Uterus (tissue), 4 donors: Measurements from ENCODE around the gene CCDC39. TPM values are rescaled to one million over a fixed set of nuclear protein-coding genes. Genes with fewer than 3 reads are reported as not detected.

Experiments
- DNase-seq, 2 donors: peaks; one replicate each; pipeline ENCODE4 v3.0.0-alpha.2; 2019 to 2020
- H3K27ac ChIP-seq, 2 donors: fragments of 200-600 bp; sonication (generic); 1 replicate in 1 of 2; 2 replicates in 1 of 2; pipeline ENCODE4 v1.5.1; 2016 to 2018
- H3K27me3 ChIP-seq, 2 donors: fragments of 200-600 bp; sonication (generic); one replicate each; pipeline ENCODE4 v1.5.1; 2018 to 2019; ENCODE audit warnings: control low read depth in 1 of 2
- H3K36me3 ChIP-seq, 2 donors: fragments of 200-600 bp; sonication (generic); one replicate each; pipeline ENCODE4 v1.5.1; 2019; ENCODE audit warnings: control low read depth in 1 of 2
- H3K4me1 ChIP-seq, 2 donors: fragments of 200-600 bp; sonication (generic); one replicate each; pipeline ENCODE4 v1.5.1; 2018 to 2019; ENCODE audit warnings: control low read depth in 1 of 2
- H3K4me3 ChIP-seq, 2 donors: fragments of 200-600 bp; sonication (generic); 1 replicate in 1 of 2; 2 replicates in 1 of 2; pipeline ENCODE4 v1.5.1; 2018 to 2019; ENCODE audit warnings: mild to moderate bottlenecking in 1 of 2
- H3K9me3 ChIP-seq, 2 donors: fragments of 200-600 bp; sonication (generic); one replicate each; pipeline ENCODE4 v1.5.1; 2019; ENCODE audit warnings: control low read depth in 1 of 2
- CTCF ChIP-seq, 4 experiments: fragments of 200-600 bp in 2 of 4; fragments of 450-650 bp in 2 of 4; sonication (generic) in 2 of 4; IDR thresholded peaks; one replicate each; pipeline ENCODE4 v1.5.1; 2016 to 2019; ENCODE audit warnings: antibody characterized with exemption in 4 of 4, mild to moderate bottlenecking in 2 of 4, moderate library complexity in 1 of 4
- POLR2A ChIP-seq, 2 donors: fragments of 450-650 bp; IDR thresholded peaks; one replicate each; pipeline ENCODE4 v1.6.1; 2016; ENCODE audit warnings: antibody characterized with exemption in 2 of 2, mild to moderate bottlenecking in 1 of 2, moderate library complexity in 1 of 2
- intact Hi-C: fragments of 100-400 bp; cut with DNase I; formaldehyde crosslinking; loops from one replicate; pipeline ENCODE4 v1.15.1; 2023; ENCODE audit warnings: low total_unique reads
- total RNA-seq, 4 donors: library from RNA; depleted of rRNA in 3 of 4; stranded (reverse); fragments of >200 nt in 3 of 4; gene quantifications; one replicate each; pipeline versions ENCODE4 v1.1.0 to v1.2.4, GENCODE V29; 2014 to 2023
- donor health status: DM: yes; HTN: yes; CAD: no.

Gene CCDC39
- total RNA-seq, 4 donors from 2014 or later = 1.5 TPM; not detected in 3

DNA sequence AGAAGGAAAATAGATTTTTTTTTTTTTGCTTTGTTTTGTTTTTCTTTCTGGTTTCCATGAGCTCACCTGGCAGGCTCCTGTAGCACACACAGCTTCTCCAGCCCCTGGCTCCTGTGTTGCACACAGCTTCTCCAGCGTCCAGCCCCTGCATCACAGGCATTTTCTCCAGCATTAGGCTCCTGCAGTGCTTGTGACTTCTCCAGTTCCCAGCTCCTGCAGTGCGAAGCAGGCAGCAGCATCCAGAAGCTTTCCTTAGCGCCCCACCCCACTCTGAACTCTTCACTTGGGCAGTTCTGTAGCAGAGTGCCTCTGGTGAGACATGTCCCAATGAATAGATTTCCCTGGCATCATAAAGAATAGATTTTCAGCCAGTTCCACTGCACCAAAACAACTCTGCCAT, 5.5 kb upstream of the CCDC39 start:
- intact Hi-C loops = no loop called here
- TF ChIP-seq POLR2A (IDR thresholded peaks at IDR 0.05) = no peak
- no peak for TF ChIP-seq CTCF (IDR thresholded peaks at IDR 0.05)

GRCh38 chr3:180683816-180684215, 4.5 kb upstream of the CCDC39 start:
- H3K4me3 ChIP-seq = no peak overlapping the region
- intact Hi-C loops = no loop called here
- no peaks in the 10 kb centered on the region for H3K27me3 ChIP-seq
- H3K4me1 ChIP-seq = no peaks in the 10 kb centered on the region
- H3K27ac ChIP-seq = no peak overlapping the region
- TF ChIP-seq POLR2A (IDR thresholded peaks at IDR 0.05) = no peak
- TF ChIP-seq CTCF (IDR thresholded peaks at IDR 0.05) = no peak
- H3K36me3 ChIP-seq = no peaks in the 10 kb centered on the region
- no peak for DNase-seq
- no peaks in the 10 kb centered on the region for H3K9me3 ChIP-seq

More for the DNA sequence above, 5.5 kb upstream of the CCDC39 start:
- Histone ChIP-seq H3K36me3 (no peaks in the 10 kb centered on the region), H3K27me3 (no peaks in the 10 kb centered on the region), H3K27ac (no peak overlapping the region), H3K4me1 (no peaks in the 10 kb centered on the region), H3K9me3 (no peaks in the 10 kb centered on the region), H3K4me3 (no peak overlapping the region)
- no peak for DNase-seq

- Histone ChIP-seq H3K27ac (no peak overlapping the region), H3K36me3 (no peaks in the 10 kb centered on the region), H3K27me3 (no peaks in the 10 kb centered on the region), H3K4me1 (no peaks in the 10 kb centered on the region), H3K4me3 (peak overlapping the region; percentile 48 to 58), H3K9me3 (no peaks in the 10 kb centered on the region)
- intact Hi-C loops = no loop called here
- TF ChIP-seq POLR2A (IDR thresholded peaks at IDR 0.05) = no peak
- TF ChIP-seq CTCF (IDR thresholded peaks at IDR 0.05) = peak in 2 of 4 experiments; percentile 5 to 8
- DNase-seq = no peak
Measured at GRCh38 chr3:180680097-180680430, 775 bp upstream of the CCDC39 start.

DNA sequence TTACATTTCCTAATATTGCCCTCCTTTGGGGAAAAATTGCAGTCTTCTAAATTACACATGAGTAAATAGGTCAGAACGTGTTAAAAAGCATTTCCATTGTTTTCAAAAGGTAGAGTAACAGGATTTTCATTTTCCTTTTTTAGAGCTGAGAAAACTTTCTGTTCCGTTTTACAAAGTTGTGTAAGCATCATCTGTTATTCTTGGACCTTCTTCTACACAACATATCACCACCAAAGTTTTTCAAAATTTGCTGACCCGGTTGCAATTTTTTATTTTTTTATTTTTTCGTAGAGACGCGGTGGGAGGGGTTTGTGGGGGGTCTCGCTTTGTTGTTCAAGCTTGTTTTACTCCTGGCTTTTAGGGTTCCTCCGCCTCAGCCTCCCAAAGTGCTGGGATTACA, 1.1 kb downstream of the CCDC39 start:
- Histone ChIP-seq H3K4me3 (no peak overlapping the region), H3K4me1 (no peaks in the 10 kb centered on the region), H3K27me3 (no peaks in the 10 kb centered on the region), H3K27ac (no peak overlapping the region), H3K36me3 (no peaks in the 10 kb centered on the region), H3K9me3 (no peaks in the 10 kb centered on the region)
- intact Hi-C loops = no loop called here
- no peak for TF ChIP-seq CTCF (IDR thresholded peaks at IDR 0.05)
- TF ChIP-seq POLR2A (IDR thresholded peaks at IDR 0.05) = no peak
- no peak for DNase-seq

DNA sequence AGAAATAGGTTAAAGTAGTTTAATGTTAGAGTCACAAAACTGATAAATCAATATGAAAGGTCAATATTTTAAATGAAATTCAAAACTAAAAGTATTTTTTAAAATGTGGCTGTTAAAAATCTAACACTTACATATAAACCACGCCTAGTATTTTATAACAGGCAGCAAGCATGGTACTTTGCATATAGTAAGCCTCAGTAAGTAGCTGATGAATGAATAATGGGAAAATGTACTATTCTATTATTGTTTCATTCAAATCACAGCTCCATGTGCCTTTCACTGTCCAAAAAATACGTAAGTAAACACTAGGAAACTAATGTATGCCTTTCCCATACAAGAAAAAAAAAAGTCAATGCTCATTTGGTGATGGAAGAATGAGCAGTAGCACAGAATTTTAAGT, 17.8 kb downstream of the CCDC39 start:
- H3K36me3 ChIP-seq = no peaks in the 10 kb centered on the region
- no peaks in the 10 kb centered on the region for H3K27me3 ChIP-seq
- H3K9me3 ChIP-seq = no peaks in the 10 kb centered on the region
- TF ChIP-seq POLR2A (IDR thresholded peaks at IDR 0.05) (no peak), CTCF (IDR thresholded peaks at IDR 0.05) (no peak)
- intact Hi-C loops = no loop called here
- H3K4me3 ChIP-seq = no peak overlapping the region
- H3K4me1 ChIP-seq = no peaks in the 10 kb centered on the region
- no peak overlapping the region for H3K27ac ChIP-seq
- no peak for DNase-seq
